Activated naive CD8-positive, alpha-beta T cell treated with anti-CD3 and anti-CD28 coated beads, Interleukin-2, amount 10 ng/mL, durations not matched to agents 7 days and 5 days (primary cell): Measurements from ENCODE around the gene GNB2. TPM values are rescaled to one million over a fixed set of nuclear protein-coding genes. Genes with fewer than 3 reads are reported as not detected.
"Not testable (repeated sequence)": the region's sequence is repeated elsewhere in the genome, so short reads cannot be mapped to it uniquely, and the experiment has no call there.

Source experiments
- ATAC-seq: fragments of 150-1000 bp; cut with Tn5 transposase; one replicate; pipeline ENCODE4 v1.10.0; 2021; ENCODE audit warnings: low read depth, moderate library complexity
- POLR2A ChIA-PET: fragments of 350-600 bp; sonication (Branson Sonifier 250); formaldehyde crosslinking; loops from one replicate; lab custom pipeline; 2021; ENCODE audit warnings: antibody characterized with exemption; lab: Charles Lee
- DNase-seq: peaks from one replicate; pipeline ENCODE4 v3.0.0; 2021
- H3K27ac Mint-ChIP-seq: one replicate; pipeline ENCODE4 v1.8.0; 2022; ENCODE audit warnings: mild to moderate bottlenecking, mixed read lengths
- H3K27me3 Mint-ChIP-seq: one replicate; pipeline ENCODE4 v1.8.0; 2022; ENCODE audit warnings: mild to moderate bottlenecking, moderate library complexity, mixed read lengths
- H3K36me3 Mint-ChIP-seq: one replicate; pipeline ENCODE4 v1.8.0; 2021; ENCODE audit warnings: mild to moderate bottlenecking, mixed read lengths
- H3K4me1 Mint-ChIP-seq: one replicate; pipeline ENCODE4 v1.8.0; 2021; ENCODE audit warnings: mixed read lengths
- H3K4me3 Mint-ChIP-seq: one replicate; pipeline ENCODE4 v1.8.0; 2022; ENCODE audit warnings: mild to moderate bottlenecking, moderate library complexity, mixed read lengths
- H3K9me3 Mint-ChIP-seq: one replicate; pipeline ENCODE4 v1.8.0; 2021; ENCODE audit warnings: mixed read lengths
- total RNA-seq, 2 experiments: library from RNA; stranded (reverse); gene quantifications; one replicate each; pipeline ENCODE4 v1.2.3, GENCODE V29; 2021

GNB2 gene
- total RNA-seq, 2 experiments from 2014 or later, result 203 to 216 TPM

GRCh38 chr7:100687261-100687660 is 13.7 kb downstream of the GNB2 start:
- DNase-seq (no peak), ATAC-seq (no peak)
- H3K9me3 Mint-ChIP-seq, result no peaks in the 10 kb centered on the region
- POLR2A ChIA-PET, result no interaction called here
- H3K4me3 Mint-ChIP-seq, result no peak overlapping the region
- H3K4me1 Mint-ChIP-seq, result peaks cover 10% of the 10 kb centered on the region
- H3K27me3 Mint-ChIP-seq, result no peaks in the 10 kb centered on the region
- H3K36me3 Mint-ChIP-seq, result peaks cover 3% of the 10 kb centered on the region
- no peak overlapping the region for H3K27ac Mint-ChIP-seq

DNA sequence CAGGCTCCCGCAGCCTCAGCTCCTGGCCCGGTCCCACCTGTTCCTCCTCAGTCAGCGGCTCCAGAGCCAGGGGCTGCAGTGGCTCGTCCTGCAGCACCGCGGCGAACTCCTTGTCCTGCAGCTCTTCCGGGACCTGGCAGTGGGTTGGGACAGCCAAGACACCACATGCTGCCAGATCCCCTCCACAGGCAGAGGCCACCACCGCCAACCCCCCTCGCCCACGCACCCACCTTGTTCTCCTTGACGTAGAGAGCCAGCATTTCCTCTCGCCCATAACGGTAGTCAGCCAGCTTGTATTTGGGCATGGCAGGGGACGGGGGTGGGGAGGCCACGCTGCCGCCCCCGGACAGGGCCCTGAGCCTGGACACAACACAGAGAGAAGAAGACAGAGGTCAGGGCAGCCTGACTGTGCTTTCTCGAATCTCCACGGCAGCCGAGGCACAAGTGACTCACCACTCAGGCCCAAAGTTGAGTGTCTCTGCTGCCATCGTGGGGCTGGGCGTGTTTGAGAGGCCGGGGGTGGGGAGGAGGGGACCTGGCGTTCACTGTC is 14.3 kb downstream of the GNB2 start:
- POLR2A ChIA-PET, result no interaction called here
- peaks cover 16% of the 10 kb centered on the region for H3K4me1 Mint-ChIP-seq
- no peak overlapping the region for H3K4me3 Mint-ChIP-seq
- ATAC-seq (no peak), DNase-seq (no peak)
- H3K27me3 Mint-ChIP-seq, result no peaks in the 10 kb centered on the region
- H3K27ac Mint-ChIP-seq, result no peak overlapping the region
- H3K9me3 Mint-ChIP-seq, result no peaks in the 10 kb centered on the region
- H3K36me3 Mint-ChIP-seq, result peaks cover 3% of the 10 kb centered on the region

- ATAC-seq, result no peak
- no peak for DNase-seq
- H3K4me1 Mint-ChIP-seq, result peaks cover 21% of the 10 kb centered on the region
- no peaks in the 10 kb centered on the region for H3K27me3 Mint-ChIP-seq
- POLR2A ChIA-PET, result no interaction called here
- no peaks in the 10 kb centered on the region for H3K9me3 Mint-ChIP-seq
- H3K36me3 Mint-ChIP-seq, result peaks cover 2% of the 10 kb centered on the region
- no peak overlapping the region for H3K27ac Mint-ChIP-seq
- no peak overlapping the region for H3K4me3 Mint-ChIP-seq
Measured at GRCh38 chr7:100688326-100688860, 14.9 kb downstream of the GNB2 start.

DNA sequence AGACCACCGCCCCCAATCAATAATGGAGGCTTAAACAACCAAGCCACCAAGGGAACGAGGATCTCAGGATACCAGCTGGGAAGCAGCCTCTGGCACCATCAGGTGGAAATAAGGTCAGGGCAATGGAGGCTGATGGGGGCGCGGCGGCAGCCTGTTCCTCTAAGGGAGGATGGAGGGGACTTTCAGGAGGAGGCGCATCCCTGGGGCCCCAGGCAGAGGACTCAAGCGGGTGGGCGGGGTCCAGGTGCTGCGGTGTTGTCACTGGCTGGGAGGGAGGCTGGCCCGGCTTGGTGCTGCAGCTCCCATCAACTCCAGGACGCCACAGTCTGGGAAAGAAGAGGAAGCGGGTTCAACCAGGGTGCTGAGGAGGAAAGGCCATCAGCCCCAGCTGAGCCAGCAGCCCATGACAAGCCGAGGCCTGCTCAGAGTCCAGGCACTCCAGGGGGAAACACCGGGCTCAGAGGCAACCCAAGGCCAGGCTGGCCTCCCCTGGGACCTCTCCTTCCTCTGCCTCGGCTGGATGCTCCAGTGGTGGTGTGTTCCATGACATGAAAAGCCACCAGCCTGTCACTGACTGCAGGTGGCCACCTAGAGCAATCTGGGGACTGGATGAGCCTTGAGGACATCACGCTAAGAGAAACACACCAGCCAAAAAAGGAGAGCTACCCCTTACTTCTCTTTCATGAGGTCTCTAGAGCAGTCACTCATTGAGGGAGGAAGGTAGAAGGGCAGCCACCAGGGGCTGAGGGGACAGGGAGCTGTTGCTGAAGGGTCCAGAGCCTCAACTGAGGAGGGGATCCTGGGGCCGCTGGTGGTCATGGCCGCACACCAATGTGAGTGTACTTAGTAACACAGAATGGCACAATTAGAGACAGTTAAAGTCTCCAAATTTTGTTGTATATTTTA is 15.9 kb downstream of the GNB2 start:
- POLR2A ChIA-PET, result interaction anchor here (0.9 to 4.8 kb wide), 3 partner anchors 9 to 77 kb away, joined by 3 to 24 read pairs (median 7); partner anchors contain the start of gene MOSPD3
- ATAC-seq (no peak), DNase-seq (no peak)
- H3K9me3 Mint-ChIP-seq, result no peaks in the 10 kb centered on the region
- no peaks in the 10 kb centered on the region for H3K27me3 Mint-ChIP-seq
- peaks cover 2% of the 10 kb centered on the region for H3K36me3 Mint-ChIP-seq
- H3K4me3 Mint-ChIP-seq, result no peak overlapping the region
- H3K27ac Mint-ChIP-seq, result no peak overlapping the region
- peaks cover 21% of the 10 kb centered on the region for H3K4me1 Mint-ChIP-seq

DNA sequence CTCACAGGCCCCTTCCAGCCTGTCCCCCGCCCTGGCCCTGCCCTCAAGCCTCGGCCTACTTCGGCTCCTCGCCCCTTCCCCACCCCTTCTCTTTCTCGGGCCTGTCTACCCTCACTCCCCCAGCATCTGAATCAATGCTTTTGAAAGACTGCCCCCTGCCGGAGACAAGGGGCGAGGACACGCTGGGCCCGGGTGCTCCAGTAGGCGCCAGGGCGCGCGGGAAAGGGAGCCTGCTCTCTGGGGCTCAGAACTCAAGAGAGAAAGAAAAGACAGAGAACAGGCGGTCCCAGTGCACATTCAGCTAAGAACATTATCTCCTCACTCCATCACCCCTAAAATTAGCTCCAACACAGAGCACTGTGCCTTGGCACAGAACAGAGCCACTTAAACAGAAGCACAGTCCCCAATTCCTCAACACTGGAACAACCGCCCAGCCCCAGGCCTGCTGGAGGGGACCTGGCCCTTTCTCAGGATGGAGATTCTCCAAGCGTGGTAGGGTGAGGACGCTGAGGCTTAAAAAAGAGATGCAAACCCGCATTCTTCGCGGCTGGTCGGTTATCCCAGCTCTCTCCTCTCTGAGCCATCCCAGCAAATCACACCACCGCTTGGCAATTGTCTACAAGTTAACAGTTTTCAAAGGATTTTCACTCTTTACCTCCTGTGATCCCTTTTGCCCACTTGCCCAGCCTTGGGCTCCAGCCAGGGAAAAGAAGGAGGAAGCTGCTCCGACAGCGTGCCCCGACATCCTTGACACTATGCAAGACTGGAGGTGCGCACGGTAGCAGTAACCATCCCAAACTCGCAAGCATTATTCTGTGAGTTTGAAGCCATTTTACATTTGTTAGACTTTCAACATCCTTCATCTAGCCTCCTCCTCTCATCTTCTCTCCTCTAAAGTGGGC is 18.4 kb downstream of the GNB2 start:
- peaks cover 9% of the 10 kb centered on the region for H3K27me3 Mint-ChIP-seq
- peaks cover 2% of the 10 kb centered on the region for H3K36me3 Mint-ChIP-seq
- H3K9me3 Mint-ChIP-seq, result no peaks in the 10 kb centered on the region
- H3K4me1 Mint-ChIP-seq, result peaks cover 24% of the 10 kb centered on the region
- peak overlapping the region; percentile 96 for H3K4me3 Mint-ChIP-seq
- POLR2A ChIA-PET, result interaction anchor here (1.0 to 4.8 kb wide), 11 partner anchors 11 to 263 kb away, joined by 3 to 24 read pairs (median 7); partner anchors contain the start of genes FBXO24, MEPCE, POP7 and ZCWPW1
- DNase-seq (peak; percentile 82), ATAC-seq (peak; percentile 74)
- H3K27ac Mint-ChIP-seq, result peak overlapping the region; percentile 34

DNA sequence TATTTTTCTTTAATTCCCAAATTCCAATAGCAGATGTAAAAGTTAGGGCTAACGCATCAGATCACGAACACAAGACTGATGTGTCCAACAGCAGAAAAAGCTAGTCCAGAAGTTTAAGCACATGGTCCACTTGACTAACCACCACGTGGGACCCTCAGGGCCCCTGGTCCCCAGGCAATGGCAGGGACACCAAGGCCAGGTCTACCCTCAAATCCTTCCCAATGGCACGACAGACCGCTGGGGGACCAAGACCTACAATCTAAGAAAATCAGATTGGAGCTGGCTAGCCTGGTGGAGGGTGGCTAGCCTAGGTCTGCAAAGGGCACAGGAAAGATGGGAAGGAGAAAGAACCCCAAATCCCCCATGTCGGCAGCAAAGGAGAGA is 19.0 kb downstream of the GNB2 start:
- Mint-ChIP-seq H3K4me3 (peak overlapping the region; percentile 96), H3K36me3 (peaks cover 2% of the 10 kb centered on the region), H3K4me1 (peaks cover 24% of the 10 kb centered on the region), H3K9me3 (no peaks in the 10 kb centered on the region), H3K27me3 (peaks cover 15% of the 10 kb centered on the region), H3K27ac (peak overlapping the region; percentile 91)
- no peak for ATAC-seq
- POLR2A ChIA-PET, result interaction anchor here (1.2 to 5.1 kb wide), 13 partner anchors 12 to 263 kb away, joined by 3 to 31 read pairs (median 7); partner anchors contain the start of genes FBXO24, MEPCE, MOSPD3 and POP7
- DNase-seq, result no peak

DNA sequence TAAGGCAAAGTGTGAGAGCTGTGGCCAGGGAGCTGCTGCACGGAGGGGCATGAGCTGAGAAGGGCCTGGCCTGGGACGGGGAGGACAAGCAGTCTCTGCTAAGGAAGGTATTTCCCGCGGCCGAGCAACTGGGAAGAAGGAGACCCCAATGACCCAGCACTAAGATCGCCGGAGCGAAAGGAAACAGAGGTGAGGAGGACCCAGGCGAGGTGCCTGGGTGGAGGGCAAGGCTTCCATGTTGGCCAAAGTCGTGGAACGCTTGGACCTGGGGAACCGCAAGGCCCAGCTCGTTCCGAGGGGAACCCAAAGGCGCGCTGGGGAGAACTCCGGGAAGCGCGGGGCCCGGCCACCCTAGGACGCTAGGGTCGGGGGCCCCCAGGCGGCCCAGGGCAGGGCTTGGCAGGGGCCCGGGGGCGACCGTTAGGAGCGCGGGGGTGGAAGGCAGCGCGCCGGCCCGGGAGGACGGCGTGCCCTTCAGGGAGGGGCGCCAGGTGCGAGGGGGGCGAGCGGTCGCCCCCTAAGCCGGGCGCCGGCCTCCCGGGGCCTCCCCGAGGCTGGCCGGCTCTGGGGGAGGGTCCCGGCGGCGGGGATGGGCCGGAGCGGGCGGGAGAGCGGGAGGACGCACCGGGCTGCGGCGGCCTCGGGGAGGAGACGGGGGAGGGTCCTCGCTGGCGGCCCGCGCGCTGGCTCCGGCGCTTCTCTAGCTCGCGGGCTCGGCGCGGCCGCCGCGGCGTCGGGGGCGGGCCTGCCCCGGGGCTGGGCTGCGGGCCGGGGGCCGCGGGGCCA is 20.0 kb downstream of the GNB2 start:
- peak overlapping the region; percentile 96 for H3K4me3 Mint-ChIP-seq
- peaks cover 24% of the 10 kb centered on the region for H3K4me1 Mint-ChIP-seq
- DNase-seq (no peak), ATAC-seq (peak; percentile 35)
- peaks cover 2% of the 10 kb centered on the region for H3K36me3 Mint-ChIP-seq
- H3K27me3 Mint-ChIP-seq, result peaks cover 15% of the 10 kb centered on the region
- no peaks in the 10 kb centered on the region for H3K9me3 Mint-ChIP-seq
- POLR2A ChIA-PET, result interaction anchor here (0.6 to 5.1 kb wide), 15 partner anchors 12 to 350 kb away, joined by 3 to 31 read pairs (median 5); partner anchors contain the start of genes FBXO24, LRCH4, MEPCE and MOSPD3
- peak overlapping the region; percentile 91 for H3K27ac Mint-ChIP-seq

DNA sequence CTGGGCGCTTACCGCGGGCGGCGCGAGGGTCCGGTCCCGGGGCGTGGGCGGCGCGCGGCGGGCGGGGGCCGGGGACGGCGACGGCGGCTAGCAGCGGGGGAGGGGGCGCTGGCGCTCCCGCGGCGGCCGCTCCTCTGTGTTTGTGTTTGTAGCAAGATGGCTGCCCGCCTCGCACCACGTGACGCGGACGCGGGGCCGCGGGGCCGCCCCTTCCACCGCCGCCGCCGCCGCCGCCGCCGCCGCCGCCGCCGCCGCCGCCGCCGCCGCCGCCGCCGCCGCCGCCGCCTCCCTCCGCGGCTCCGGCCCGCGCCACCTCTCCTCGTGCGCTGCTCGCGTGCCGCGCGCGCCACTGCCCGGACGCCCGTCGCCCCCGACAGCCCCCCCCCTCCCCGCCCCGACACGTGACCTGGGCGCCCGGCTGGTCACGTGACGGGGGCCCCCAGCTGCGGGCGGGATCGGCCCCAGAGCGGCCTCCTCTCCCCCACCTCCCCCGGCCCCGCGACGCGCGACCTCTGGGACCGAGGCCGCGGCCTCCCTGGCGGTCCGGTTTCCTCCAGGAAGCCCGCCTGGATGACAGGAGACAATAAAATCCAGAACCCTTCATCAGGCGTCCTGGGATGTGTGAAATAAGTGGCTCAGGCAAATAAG is 20.7 kb downstream of the GNB2 start, which contains the start of gene GIGYF1:
TSS of gene GIGYF1 (minus strand) at position 153 of the 648 bp plus-strand sequence. CDS start 6,012 bp downstream, outside the sequence.
- Mint-ChIP-seq H3K4me1 (peaks cover 22% of the 10 kb centered on the region), H3K27me3 (peaks cover 16% of the 10 kb centered on the region), H3K27ac (peak within 1 kb of the TSS; percentile 91), H3K36me3 (peaks cover 2% of the 10 kb centered on the region), H3K9me3 (no peaks in the 10 kb centered on the region), H3K4me3 (peak within 1 kb of the TSS; percentile 96)
- ATAC-seq, result peak; percentile 57
- POLR2A ChIA-PET, result interaction anchor here (0.8 to 5.1 kb wide), 6 partner anchors 11 to 110 kb away, joined by 3 to 31 read pairs (median 7); partner anchors contain the start of genes FBXO24, LRCH4, MOSPD3 and POP7
- peak; percentile 81 for DNase-seq

DNA sequence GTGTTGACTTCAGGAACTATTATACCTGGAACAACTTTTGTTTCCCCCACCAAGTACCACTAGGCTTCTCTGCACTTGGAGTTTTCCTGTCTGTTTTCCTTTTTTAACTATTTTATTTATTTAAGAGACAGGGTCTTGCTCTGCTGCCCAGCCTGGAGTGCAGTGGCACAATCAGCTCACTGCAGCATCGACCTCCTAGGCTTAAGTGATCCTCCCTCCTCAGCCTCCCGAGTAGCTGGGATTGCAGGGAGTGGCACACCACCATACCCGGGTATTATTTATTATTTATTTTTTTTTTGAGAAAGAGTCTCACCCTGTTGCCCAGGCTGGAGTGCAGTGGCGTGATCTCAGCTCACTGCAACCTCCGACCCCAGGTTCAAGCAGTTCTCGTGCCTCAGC is 22.6 kb downstream of the GNB2 start:
- Mint-ChIP-seq H3K9me3 (no peaks in the 10 kb centered on the region), H3K36me3 (peaks cover 2% of the 10 kb centered on the region), H3K4me1 (peaks cover 21% of the 10 kb centered on the region), H3K27me3 (peaks cover 29% of the 10 kb centered on the region), H3K4me3 (no peak overlapping the region), H3K27ac (no peak overlapping the region)
- POLR2A ChIA-PET, result interaction anchor here (1.3 to 5.1 kb wide), 2 partner anchors 9 to 112 kb away, joined by 3 to 31 read pairs; partner anchors contain the start of gene POP7
- ATAC-seq (no peak), DNase-seq (no peak)

DNA sequence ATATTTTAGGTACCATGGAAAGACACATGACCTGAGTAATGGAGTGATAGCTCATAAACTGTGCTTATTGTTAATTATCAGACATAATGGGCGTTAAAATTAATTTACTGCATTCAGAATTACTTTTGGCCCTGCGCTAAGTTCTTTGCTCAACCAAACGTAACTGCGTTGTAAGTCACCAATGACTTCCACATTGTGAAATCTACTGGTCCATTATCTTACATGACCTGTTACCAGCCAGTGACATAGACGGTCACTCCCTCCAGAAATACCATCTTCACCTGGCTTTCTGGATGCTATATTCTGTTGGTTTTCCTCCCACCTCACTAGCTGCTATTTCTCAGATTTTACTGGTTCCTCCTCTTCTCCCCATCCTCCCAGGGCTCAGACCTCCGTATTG is 25.5 kb downstream of the GNB2 start:
- Mint-ChIP-seq H3K27me3 (peaks cover 31% of the 10 kb centered on the region), H3K4me3 (no peak overlapping the region), H3K36me3 (no peaks in the 10 kb centered on the region), H3K4me1 (peaks cover 5% of the 10 kb centered on the region), H3K27ac (no peak overlapping the region), H3K9me3 (no peaks in the 10 kb centered on the region)
- no peak for ATAC-seq
- POLR2A ChIA-PET, result no interaction called here
- no peak for DNase-seq

GRCh38 chr7:100701089-100701488 is 27.5 kb downstream of the GNB2 start:
- DNase-seq, result not testable (repeated sequence)

More at GRCh38 chr7:100701089-100701488, 27.5 kb downstream of the GNB2 start:
- POLR2A ChIA-PET, result interaction anchor here (0.7 kb wide), 1 partner anchor 145 kb away, joined by 6 read pairs; no protein-coding TSS in a partner anchor
- H3K9me3 Mint-ChIP-seq, ATAC-seq, H3K4me3 Mint-ChIP-seq, H3K4me1 Mint-ChIP-seq, H3K36me3 Mint-ChIP-seq, H3K27ac Mint-ChIP-seq: not testable (repeated sequence)
- peaks cover 23% of the 10 kb centered on the region for H3K27me3 Mint-ChIP-seq
